ENCODE data around the gene ADAR.

- TF ChIP-seq CTCF (IDR thresholded peaks at IDR 0.05; ENCODE audit: insufficient read depth, low read depth, low read length): no peak
- TF ChIP-seq EZH2 (IDR thresholded peaks at IDR 0.05; ENCODE audit: insufficient read depth, low read length): no peak
These were observed 57.3 kb downstream of the ADAR start for GRCh38 chr1:154550657-154551056.
